H1 (cell line): ENCODE results near the gene RAB30.

Experiments
- BCL11A ChIP-seq, 2 experiments: IDR thresholded peaks; one replicate each; pipeline ENCODE4 v1.6.1; 2011; ENCODE audit warnings: low read depth in 2 of 2, low read length in 2 of 2, mild to moderate bottlenecking in 2 of 2
- TAF1 ChIP-seq: IDR thresholded peaks from 2 replicates; pipeline ENCODE4 v1.6.1; 2011; ENCODE audit warnings: mild to moderate bottlenecking, low read depth, low read length

- TF ChIP-seq BCL11A (IDR thresholded peaks at IDR 0.05; ENCODE audit: low read depth in 2 of 2, low read length in 2 of 2), result no peak
- TF ChIP-seq TAF1, result no peak
Observed at GRCh38 chr11:83073258-83073657, 1.6 kb upstream of the RAB30 start.
